K562 (cell line): ENCODE results near the gene BID. TPM values are rescaled to one million over a fixed set of nuclear protein-coding genes. Genes with fewer than 3 reads are reported as not detected.
A peak's percentile ranks its signal among the peaks of the same experiment; 100 is the strongest.

Source experiments
- BACH1 ChIP-seq: fragments of 200-800 bp; sonication (Bioruptor generic); IDR thresholded peaks from 2 replicates; pipeline ENCODE4 v1.6.1; 2016; ENCODE audit warnings: missing genetic modification characterization, missing compliant biosample characterization
- CBX2 ChIP-seq: fragments of 200-600 bp; sonication (generic); IDR thresholded peaks from one replicate; pipeline ENCODE4 v1.6.1; 2012; ENCODE audit warnings: mild to moderate bottlenecking, low read length, inconsistent platforms; ENCODE audit not compliant: insufficient read depth, poor library complexity, severe bottlenecking
- CSDE1 ChIP-seq, 2 experiments: fragments of 450-650 bp; IDR thresholded peaks; 2 replicates each; pipeline ENCODE4 v1.6.1; 2016; ENCODE audit warnings: mild to moderate bottlenecking in 1 of 2
- ESRRA ChIP-seq: fragments of 450-650 bp; IDR thresholded peaks from 2 replicates; pipeline ENCODE4 v1.6.1; 2014; ENCODE audit warnings: low read depth, mild to moderate bottlenecking, moderate library complexity, borderline replicate concordance
- ETV5 ChIP-seq: sonication (generic); formaldehyde crosslinking; IDR thresholded peaks from 2 replicates; pipeline ENCODE4 v1.4.0; 2020; ENCODE audit warnings: low read depth, mild to moderate bottlenecking, missing genetic modification reagents
- FOSL1 ChIP-seq: fragments of 200-800 bp; sonication (Bioruptor generic); conservative IDR thresholded peaks from 2 replicates; pipeline ENCODE4 v1.6.1; 2016; ENCODE audit warnings: missing genetic modification characterization, missing compliant biosample characterization
- HDAC2 ChIP-seq: fragments of 450-650 bp; IDR thresholded peaks from 2 replicates; pipeline ENCODE4 v1.6.1; 2016; ENCODE audit warnings: mild to moderate bottlenecking
- KLF1 ChIP-seq: fragments of 450-650 bp; IDR thresholded peaks from 2 replicates; pipeline ENCODE4 v1.6.1; 2016; ENCODE audit warnings: missing genetic modification characterization, missing compliant biosample characterization
- NCOA6 ChIP-seq: fragments of 450-650 bp; IDR thresholded peaks from 2 replicates; pipeline ENCODE4 v1.6.1; 2017; ENCODE audit warnings: mild to moderate bottlenecking
- PHB2 ChIP-seq: fragments of 450-650 bp; IDR thresholded peaks from 2 replicates; pipeline ENCODE4 v1.6.1; 2017; ENCODE audit warnings: low read depth
- RNF219 ChIP-seq: fragments of 250-450 bp; sonication (Bioruptor Pico); IDR thresholded peaks from 2 replicates; pipeline ENCODE4 v1.5.0; 2022; ENCODE audit warnings: mild to moderate bottlenecking
- SFPQ ChIP-seq: fragments of 200-400 bp; formaldehyde crosslinking; IDR thresholded peaks from 2 replicates; pipeline ENCODE4 v1.6.1; 2017; ENCODE audit warnings: mild to moderate bottlenecking, low read depth, low read length, moderate library complexity
- SMARCA5 ChIP-seq: fragments of 450-650 bp; IDR thresholded peaks from 2 replicates; pipeline ENCODE4 v1.6.1; 2016
- WHSC1 ChIP-seq: IDR thresholded peaks from one replicate; pipeline ENCODE4 v1.6.1; 2012; ENCODE audit warnings: low read length, control low read depth, inconsistent platforms
- ZBTB33 ChIP-seq: sonication (generic); formaldehyde crosslinking; IDR thresholded peaks from 2 replicates; pipeline ENCODE4 v1.8.1; 2023; ENCODE audit warnings: mild to moderate bottlenecking, missing genetic modification reagents
- ZNF518B ChIP-seq: fragments of 250-450 bp; sonication (Bioruptor Pico); IDR thresholded peaks from 2 replicates; pipeline ENCODE4 v1.5.0; 2021; ENCODE audit warnings: mild to moderate bottlenecking, moderate library complexity
- ZNF780A ChIP-seq: fragments of 250-450 bp; sonication (Bioruptor Pico); IDR thresholded peaks from 2 replicates; pipeline ENCODE4 v1.5.0; 2021; ENCODE audit warnings: mild to moderate bottlenecking
- polyA plus RNA-seq, 8 experiments: library from polyadenylated mRNA; depleted of rRNA in 4 of 8; stranded (reverse) in 5 of 8; unstranded in 3 of 8; fragments of >200 nt; fragmentation: Nextera tagmentation in 2 of 8; fragmentation: Illumina TruSeq in 1 of 8; extraction: Ambion mirVana in 2 of 8; extraction: Trizol in 1 of 8; gene quantifications; 2 replicates each; pipeline versions ENCODE4 v1.2.1 to v1.2.3, GENCODE V29; 2011 to 2014; ENCODE audit warnings: inconsistent platforms in 1 of 8, missing spikeins in 1 of 8
- total RNA-seq, 7 experiments: library from RNA; depleted of rRNA in 6 of 7; stranded (reverse); fragments of >200 nt in 6 of 7; fragmentation: Illumina TruSeq in 2 of 7; extraction: Trizol in 2 of 7; gene quantifications; 2 replicates each; pipeline versions ENCODE4 v1.2.1 to v1.2.3, GENCODE V29; 2011 to 2021; ENCODE audit warnings: low replicate concordance in 1 of 7

The BID gene
- total and polyA plus RNA-seq, 9 of the 15 experiments (the other 6 are each of a cell fraction or from before 2014, with no cell fraction given): 5.2 to 209 (median 63.7) TPM

GRCh38 chr22:17785185-17786184, 11.2 kb upstream of the BID start (continued):
- TF ChIP-seq RNF219 (no peak), HDAC2 (no peak), KLF1 (tag) (no peak), FOSL1 (tag) (no peak), NCOA6 (no peak), ZBTB33 (CRISPR knock-in tag) (peak; percentile 92), SFPQ (no peak), PHB2 (no peak), CBX2 (no peak), SMARCA5 (no peak), ZNF518B (CRISPR knock-in tag) (no peak), WHSC1 (no peak), CSDE1 (IDR thresholded peaks at IDR 0.05) (no peak), BACH1 (tag) (no peak), ZNF780A (CRISPR knock-in tag) (no peak), ETV5 (CRISPR knock-in tag) (no peak), ESRRA (0 out of 2 replicates have a peak, but pooled peaks have one; percentile 14)
